WERI-Rb-1 (cell line): ENCODE results near the gene CFAP206.
A peak's percentile ranks its signal among the peaks of the same experiment; 100 is the strongest.

Experiments
- DNase-seq: peaks from one replicate; pipeline ENCODE4 v3.0.0-alpha.2; 2020
- H3K27ac ChIP-seq: fragments of 250-450 bp; sonication (Bioruptor Pico); 2 replicates; pipeline ENCODE4 v1.5.1; 2020; ENCODE audit warnings: mild to moderate bottlenecking, moderate library complexity
- H3K27me3 ChIP-seq: fragments of 250-450 bp; sonication (Bioruptor Pico); 2 replicates; pipeline ENCODE4 v1.5.1; 2021; ENCODE audit warnings: mild to moderate bottlenecking, low read depth, moderate library complexity; ENCODE audit not compliant: insufficient read depth, severe bottlenecking
- H3K36me3 ChIP-seq: fragments of 250-450 bp; sonication (Bioruptor Pico); 2 replicates; pipeline ENCODE4 v1.5.1; 2020; ENCODE audit warnings: mild to moderate bottlenecking, moderate library complexity
- H3K4me3 ChIP-seq: 2 replicates; pipeline ENCODE4 v1.5.1; 2011; ENCODE audit warnings: low read depth, mild to moderate bottlenecking, control low read depth, low read length
- H3K9me3 ChIP-seq: fragments of 250-450 bp; sonication (Bioruptor Pico); 2 replicates; pipeline ENCODE4 v1.5.1; 2021; ENCODE audit warnings: mild to moderate bottlenecking, moderate library complexity; ENCODE audit not compliant: severe bottlenecking
- TF ChIP-seq, protein P1 (sequence below): IDR thresholded peaks from 2 replicates; pipeline ENCODE4 v1.5.1; 2011; ENCODE audit warnings: low read depth, mild to moderate bottlenecking, control low read depth, inconsistent platforms, low read length

CFAP206 gene

DNA sequence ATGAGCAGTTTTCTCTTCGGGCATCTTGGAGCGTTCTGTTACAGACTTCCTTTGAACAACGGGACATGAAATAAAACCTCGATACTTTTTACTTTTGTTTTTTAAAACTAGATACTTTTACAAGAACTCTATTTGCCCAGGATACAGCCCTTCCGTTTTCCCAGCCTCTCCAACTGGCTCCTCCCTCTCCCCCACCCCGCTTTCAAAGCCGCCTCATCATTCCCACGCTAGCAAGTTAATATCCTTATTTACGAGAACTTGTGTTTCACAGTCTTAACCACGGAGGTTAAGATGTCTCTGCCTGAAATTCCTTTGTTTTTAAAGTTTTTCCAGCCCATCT, 241 bp upstream of the CFAP206 start:
- peak overlapping the region; percentile 97 for H3K4me3 ChIP-seq
- H3K27ac ChIP-seq, result peak overlapping the region; percentile 3
- DNase-seq, result peak; percentile 53
- TF ChIP-seq, protein P1, sequence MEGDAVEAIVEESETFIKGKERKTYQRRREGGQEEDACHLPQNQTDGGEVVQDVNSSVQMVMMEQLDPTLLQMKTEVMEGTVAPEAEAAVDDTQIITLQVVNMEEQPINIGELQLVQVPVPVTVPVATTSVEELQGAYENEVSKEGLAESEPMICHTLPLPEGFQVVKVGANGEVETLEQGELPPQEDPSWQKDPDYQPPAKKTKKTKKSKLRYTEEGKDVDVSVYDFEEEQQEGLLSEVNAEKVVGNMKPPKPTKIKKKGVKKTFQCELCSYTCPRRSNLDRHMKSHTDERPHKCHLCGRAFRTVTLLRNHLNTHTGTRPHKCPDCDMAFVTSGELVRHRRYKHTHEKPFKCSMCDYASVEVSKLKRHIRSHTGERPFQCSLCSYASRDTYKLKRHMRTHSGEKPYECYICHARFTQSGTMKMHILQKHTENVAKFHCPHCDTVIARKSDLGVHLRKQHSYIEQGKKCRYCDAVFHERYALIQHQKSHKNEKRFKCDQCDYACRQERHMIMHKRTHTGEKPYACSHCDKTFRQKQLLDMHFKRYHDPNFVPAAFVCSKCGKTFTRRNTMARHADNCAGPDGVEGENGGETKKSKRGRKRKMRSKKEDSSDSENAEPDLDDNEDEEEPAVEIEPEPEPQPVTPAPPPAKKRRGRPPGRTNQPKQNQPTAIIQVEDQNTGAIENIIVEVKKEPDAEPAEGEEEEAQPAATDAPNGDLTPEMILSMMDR, result no peak
- H3K27me3 ChIP-seq, result no peaks in the 10 kb centered on the region
- H3K36me3 ChIP-seq, result peaks cover 5% of the 10 kb centered on the region
- H3K9me3 ChIP-seq, result no peaks in the 10 kb centered on the region

DNA sequence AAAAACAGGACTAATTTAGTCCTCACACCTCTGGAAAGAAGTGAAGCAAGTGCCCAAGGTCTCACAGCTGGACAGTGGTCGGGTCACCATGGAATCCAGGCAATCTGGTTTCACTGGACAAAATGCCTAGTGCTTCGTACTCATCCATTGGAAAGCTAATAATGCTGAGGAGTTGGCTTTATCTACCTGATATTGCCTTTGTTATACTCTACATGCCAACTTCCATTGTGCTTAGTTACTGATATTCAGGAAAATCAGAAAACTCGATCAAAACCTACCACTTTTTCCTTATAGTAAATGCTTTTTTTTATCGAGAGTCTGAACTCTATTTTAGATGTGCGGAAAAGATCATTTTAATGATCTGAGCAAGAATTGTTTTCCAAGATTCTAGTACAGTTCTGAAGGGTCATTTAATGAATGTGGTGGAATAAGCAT, 966 bp downstream of the CFAP206 start:
- TF ChIP-seq, protein P1, result no peak
- no peak for DNase-seq
- peak overlapping the region; percentile 91 for H3K27ac ChIP-seq
- peaks cover 5% of the 10 kb centered on the region for H3K36me3 ChIP-seq
- H3K27me3 ChIP-seq, result no peaks in the 10 kb centered on the region
- H3K9me3 ChIP-seq, result no peaks in the 10 kb centered on the region
- H3K4me3 ChIP-seq, result peak overlapping the region; percentile 92

DNA sequence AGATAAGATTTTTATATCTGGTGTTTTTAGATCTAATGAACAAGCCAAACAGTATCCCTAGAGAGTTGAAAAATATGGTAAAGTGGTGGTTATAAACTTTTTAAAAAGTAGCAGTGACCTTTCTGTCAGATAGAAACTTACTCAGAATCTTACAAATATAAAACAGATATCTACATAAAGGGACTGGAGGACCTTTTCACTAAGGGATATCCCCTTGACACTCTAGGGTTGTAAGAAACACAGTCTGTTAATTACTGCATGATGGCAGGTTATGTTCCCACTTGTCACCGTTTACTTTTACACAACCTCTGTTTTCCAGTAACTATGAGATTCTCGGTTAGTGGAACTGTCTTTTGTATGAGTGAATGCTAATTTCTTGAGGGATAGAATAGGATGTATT, 11.5 kb downstream of the CFAP206 start:
- no peak overlapping the region for H3K27ac ChIP-seq
- H3K9me3 ChIP-seq, result no peaks in the 10 kb centered on the region
- no peak for DNase-seq
- H3K27me3 ChIP-seq, result no peaks in the 10 kb centered on the region
- no peaks in the 10 kb centered on the region for H3K36me3 ChIP-seq
- no peak overlapping the region for H3K4me3 ChIP-seq
- TF ChIP-seq, protein P1, result no peak

DNA sequence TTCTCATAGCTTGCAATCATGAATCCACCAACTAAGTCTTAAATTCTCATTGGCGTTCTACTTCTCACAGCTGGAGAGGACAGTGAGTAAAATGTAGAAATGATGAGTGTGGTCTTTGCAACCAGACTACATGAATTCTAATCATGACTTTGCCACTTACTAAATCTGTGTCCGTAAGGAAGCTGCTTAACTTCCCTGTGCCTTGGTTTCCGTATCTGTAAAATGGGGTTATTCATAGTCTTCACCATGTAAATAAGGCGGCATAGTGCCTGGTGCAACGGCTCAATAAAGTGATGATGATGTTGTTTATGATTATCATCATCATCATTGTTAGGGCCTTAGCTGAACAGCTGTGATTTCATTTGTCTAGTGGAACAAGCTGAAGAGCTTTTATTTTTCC, 12.6 kb downstream of the CFAP206 start:
- Histone ChIP-seq H3K27me3 (no peaks in the 10 kb centered on the region), H3K9me3 (no peaks in the 10 kb centered on the region), H3K4me3 (no peak overlapping the region), H3K27ac (no peak overlapping the region), H3K36me3 (no peaks in the 10 kb centered on the region)
- no peak for DNase-seq
- TF ChIP-seq, protein P1, result no peak

DNA sequence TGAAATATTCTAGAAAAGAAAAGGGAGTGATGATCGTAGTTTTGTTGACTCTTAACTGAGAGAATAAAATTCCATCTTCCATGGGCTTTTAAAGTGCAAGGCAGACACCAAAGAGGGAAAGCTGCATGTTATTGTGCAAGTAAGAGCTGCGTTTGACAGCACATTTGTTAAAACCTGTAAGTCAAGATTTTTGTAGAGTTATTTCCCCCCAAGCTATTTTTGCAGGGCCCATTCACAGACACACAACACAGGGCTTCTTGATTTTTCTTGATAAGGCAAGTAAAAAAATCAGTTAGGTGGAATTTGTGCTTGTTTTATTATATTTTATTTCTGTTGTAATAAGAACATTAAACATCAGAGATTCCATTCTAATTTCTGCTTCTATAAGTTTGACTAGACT, 13.8 kb downstream of the CFAP206 start:
- Histone ChIP-seq H3K9me3 (no peaks in the 10 kb centered on the region), H3K4me3 (no peak overlapping the region), H3K36me3 (no peaks in the 10 kb centered on the region), H3K27ac (no peak overlapping the region), H3K27me3 (no peaks in the 10 kb centered on the region)
- TF ChIP-seq, protein P1, result no peak
- DNase-seq, result no peak

DNA sequence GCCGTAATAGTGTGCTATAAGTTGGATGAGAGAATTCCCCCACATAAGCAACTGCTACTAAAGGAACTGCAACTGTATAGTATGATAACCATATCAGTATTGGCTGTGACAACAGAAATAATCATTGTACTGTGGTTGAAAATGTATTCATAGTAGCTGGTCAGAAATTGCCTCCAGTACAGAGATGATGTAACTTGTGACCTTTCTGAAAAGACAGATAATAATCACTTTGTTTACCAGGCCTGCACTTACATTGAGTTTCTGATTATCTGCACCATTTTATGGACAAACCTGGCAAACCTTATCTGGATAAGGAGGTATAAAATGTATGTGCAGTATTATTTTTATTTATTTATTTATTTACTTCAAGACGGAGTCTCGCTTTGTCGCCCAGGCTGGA, 19.0 kb downstream of the CFAP206 start:
- TF ChIP-seq, protein P1, result no peak

More for the DNA sequence above, 19.0 kb downstream of the CFAP206 start:
- Histone ChIP-seq H3K27me3 (no peaks in the 10 kb centered on the region), H3K4me3 (no peak overlapping the region), H3K27ac (no peak overlapping the region), H3K9me3 (no peaks in the 10 kb centered on the region), H3K36me3 (no peaks in the 10 kb centered on the region)
- no peak for DNase-seq
